A673 (cell line): ENCODE data around the gene OR1E1.

Experiments used
- CTCF ChIP-seq: fragments of 300-800, 200-600 bp; sonication (generic); conservative IDR thresholded peaks from 2 replicates; pipeline ENCODE4 v1.5.1; 2017; ENCODE audit warnings: low read depth, mild to moderate bottlenecking, antibody characterized with exemption, low read length, moderate library complexity, mixed read lengths
- EZH2 ChIP-seq: fragments of 200-600 bp; sonication (generic); IDR thresholded peaks from 2 replicates; pipeline ENCODE4 v1.6.1; 2017; ENCODE audit warnings: borderline replicate concordance, low read depth, mild to moderate bottlenecking, mixed read lengths, antibody characterized with exemption, low read length; ENCODE audit not compliant: poor library complexity, severe bottlenecking

GRCh38 chr17:3378321-3378720, 19.9 kb downstream of the OR1E1 start:
- no peak for TF ChIP-seq CTCF
- no peak for TF ChIP-seq EZH2
